22Rv1 (cell line): Measurements from ENCODE around the gene SEMA6A.

Experiments used
- ZFX ChIP-seq: fragments of 450-650 bp; IDR thresholded peaks from 2 replicates; pipeline ENCODE4 v1.6.1; 2017; ENCODE audit warnings: antibody characterized with exemption, borderline replicate concordance
- TF ChIP-seq, protein P1 (sequence below): fragments of 450-650 bp; IDR thresholded peaks from 2 replicates; pipeline ENCODE4 v1.5.1; 2017; ENCODE audit warnings: mild to moderate bottlenecking

DNA sequence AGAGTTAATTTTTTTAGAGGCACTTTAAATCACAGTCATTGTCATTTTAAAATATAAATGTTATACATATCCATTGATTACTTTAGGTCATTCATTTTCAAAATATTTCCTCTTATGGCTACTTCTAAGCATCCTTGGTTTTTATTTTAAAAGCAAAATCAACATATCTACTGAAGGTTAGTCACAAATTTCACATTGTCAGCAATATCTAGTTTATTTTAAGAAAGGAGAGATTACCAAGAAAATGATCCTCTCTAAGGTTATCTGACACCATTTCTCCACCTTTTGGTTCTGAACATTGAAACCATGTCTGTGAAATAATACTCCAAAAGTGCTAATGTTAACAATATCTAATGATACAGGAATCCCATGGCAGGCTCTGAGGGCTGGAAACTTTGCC lies 24.5 kb downstream of the SEMA6A start:
- TF ChIP-seq, protein P1, sequence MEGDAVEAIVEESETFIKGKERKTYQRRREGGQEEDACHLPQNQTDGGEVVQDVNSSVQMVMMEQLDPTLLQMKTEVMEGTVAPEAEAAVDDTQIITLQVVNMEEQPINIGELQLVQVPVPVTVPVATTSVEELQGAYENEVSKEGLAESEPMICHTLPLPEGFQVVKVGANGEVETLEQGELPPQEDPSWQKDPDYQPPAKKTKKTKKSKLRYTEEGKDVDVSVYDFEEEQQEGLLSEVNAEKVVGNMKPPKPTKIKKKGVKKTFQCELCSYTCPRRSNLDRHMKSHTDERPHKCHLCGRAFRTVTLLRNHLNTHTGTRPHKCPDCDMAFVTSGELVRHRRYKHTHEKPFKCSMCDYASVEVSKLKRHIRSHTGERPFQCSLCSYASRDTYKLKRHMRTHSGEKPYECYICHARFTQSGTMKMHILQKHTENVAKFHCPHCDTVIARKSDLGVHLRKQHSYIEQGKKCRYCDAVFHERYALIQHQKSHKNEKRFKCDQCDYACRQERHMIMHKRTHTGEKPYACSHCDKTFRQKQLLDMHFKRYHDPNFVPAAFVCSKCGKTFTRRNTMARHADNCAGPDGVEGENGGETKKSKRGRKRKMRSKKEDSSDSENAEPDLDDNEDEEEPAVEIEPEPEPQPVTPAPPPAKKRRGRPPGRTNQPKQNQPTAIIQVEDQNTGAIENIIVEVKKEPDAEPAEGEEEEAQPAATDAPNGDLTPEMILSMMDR, result no peak
- TF ChIP-seq ZFX, result no peak
